Activated CD4-positive, alpha-beta T cell treated with anti-CD3 and anti-CD28 coated beads for 36 hours (primary cell): ENCODE data around the gene ARHGAP19. TPM values are rescaled to one million over a fixed set of nuclear protein-coding genes. Genes with fewer than 3 reads are reported as not detected.
A peak's percentile ranks its signal among the peaks of the same experiment; 100 is the strongest.

Source experiments
- ATAC-seq: fragments of 200-7000 bp; cut with Tn5 transposase; one replicate; pipeline ENCODE4 v1.10.0; 2021; ENCODE audit warnings: mild to moderate bottlenecking, moderate library complexity
- CTCF ChIA-PET: fragments of 350-600 bp; sonication (Branson Sonifier 250); formaldehyde crosslinking; loops from one replicate; lab custom pipeline; 2021; ENCODE audit warnings: antibody characterized with exemption; lab: Charles Lee
- POLR2A ChIA-PET: fragments of 350-600 bp; sonication (Branson Sonifier 250); formaldehyde crosslinking; loops from one replicate; lab custom pipeline; 2021; ENCODE audit warnings: antibody characterized with exemption, inconsistent platforms; lab: Charles Lee
- DNase-seq: peaks from one replicate; pipeline ENCODE4 v3.0.0-alpha.2; 2020
- H3K27ac Mint-ChIP-seq: one replicate; pipeline ENCODE4 v1.8.0; 2021; ENCODE audit warnings: mixed read lengths
- H3K27me3 Mint-ChIP-seq: one replicate; pipeline ENCODE4 v1.8.0; 2021; ENCODE audit warnings: mixed read lengths
- H3K36me3 Mint-ChIP-seq: one replicate; pipeline ENCODE4 v1.8.0; 2021; ENCODE audit warnings: low read depth, mixed read lengths
- H3K4me1 Mint-ChIP-seq: one replicate; pipeline ENCODE4 v1.8.0; 2021; ENCODE audit warnings: mixed read lengths
- H3K4me3 Mint-ChIP-seq: one replicate; pipeline ENCODE4 v1.8.0; 2021; ENCODE audit warnings: mild to moderate bottlenecking, moderate library complexity, mixed read lengths
- H3K9me3 Mint-ChIP-seq: one replicate; pipeline ENCODE4 v1.8.0; 2021; ENCODE audit warnings: low read depth, mixed read lengths
- intact Hi-C, 2 experiments: fragments of 100-400 bp; cut with DNase I in 1 of 2; cut with micrococcal nuclease in 1 of 2; formaldehyde crosslinking; loops; one replicate each; pipeline versions ENCODE4 v1.14.2 to v1.15.1; 2022 to 2024; cut with DNase I, micrococcal nuclease
- total RNA-seq, 2 experiments: library from RNA; stranded (reverse); gene quantifications; one replicate each; pipeline ENCODE4 v1.2.3, GENCODE V29; 2021

ARHGAP19 gene
- total RNA-seq: 10 to 100 TPM; 55.9 to 70.2 TPM

GRCh38 chr10:97292097-97292861 lies at the start of gene ARHGAP19:
Gene ARHGAP19 (minus strand): TSS chr10:97292637. CDS start chr10:97292627, 10 bp downstream.
- peak; percentile 97 for DNase-seq
- Mint-ChIP-seq H3K4me1 (peaks cover 20% of the 10 kb centered on the region), H3K36me3 (peaks cover 10% of the 10 kb centered on the region), H3K9me3 (no peaks in the 10 kb centered on the region), H3K4me3 (peak within 1 kb of the TSS; percentile 93), H3K27ac (peak within 1 kb of the TSS; percentile 87), H3K27me3 (peaks cover 2% of the 10 kb centered on the region)
- POLR2A ChIA-PET: interaction anchor here (0.6 to 1.0 kb wide), 2 partner anchors 28 to 109 kb away, joined by 4 to 5 read pairs; partner anchors contain the start of gene RRP12
- CTCF ChIA-PET: interaction anchor here (0.5 to 1.9 kb wide), 8 partner anchors 11 to 726 kb away, joined by 3 to 11 read pairs (median 3); partner anchors contain the start of gene RRP12
- peak; percentile 99 for ATAC-seq
- intact Hi-C loops: loop anchor here (1.0 to 10.0 kb wide), 13 partner anchors 27 to 1730 kb away; partner anchors contain the start of genes FRAT1 (in 2 of the 2), MMS19 (in 2 of the 2), UBTD1 (in 2 of the 2) and EXOSC1 (in 1 of the 2)

GRCh38 chr10:97341416-97341815 lies 49.0 kb upstream of the ARHGAP19 start:
- DNase-seq: no peak
- intact Hi-C loops: no loop called here
- Mint-ChIP-seq H3K36me3 (no peaks in the 10 kb centered on the region), H3K4me3 (no peak overlapping the region), H3K9me3 (no peaks in the 10 kb centered on the region), H3K4me1 (peaks cover 5% of the 10 kb centered on the region), H3K27me3 (no peaks in the 10 kb centered on the region), H3K27ac (no peak overlapping the region)
- CTCF ChIA-PET: interaction anchor here (1.0 to 1.2 kb wide), 3 partner anchors 9 to 63 kb away, joined by 3 to 6 read pairs (median 5); no protein-coding TSS in a partner anchor
- POLR2A ChIA-PET: no interaction called here
- no peak for ATAC-seq

GRCh38 chr10:97338041-97338440 lies 45.6 kb upstream of the ARHGAP19 start:
- H3K4me3 Mint-ChIP-seq: no peak overlapping the region
- ChIA-PET POLR2A (no interaction called here), CTCF (interaction anchor here (0.6 to 1.8 kb wide), 2 partner anchors 16 to 59 kb away, joined by 4 to 5 read pairs; no protein-coding TSS in a partner anchor)
- no peaks in the 10 kb centered on the region for H3K27me3 Mint-ChIP-seq
- no peak for ATAC-seq
- H3K36me3 Mint-ChIP-seq: peaks cover 6% of the 10 kb centered on the region
- no peak overlapping the region for H3K27ac Mint-ChIP-seq
- no peak for DNase-seq
- intact Hi-C loops: no loop called here
- H3K4me1 Mint-ChIP-seq: peaks cover 17% of the 10 kb centered on the region
- no peaks in the 10 kb centered on the region for H3K9me3 Mint-ChIP-seq

GRCh38 chr10:97336942-97337831 lies 44.8 kb upstream of the ARHGAP19 start:
- H3K27me3 Mint-ChIP-seq: no peaks in the 10 kb centered on the region
- no peaks in the 10 kb centered on the region for H3K9me3 Mint-ChIP-seq
- H3K4me3 Mint-ChIP-seq: no peak overlapping the region
- DNase-seq (no peak), ATAC-seq (no peak)
- CTCF ChIA-PET: interaction anchor here (0.6 to 1.8 kb wide), 2 partner anchors 15 to 59 kb away, joined by 4 to 5 read pairs; no protein-coding TSS in a partner anchor
- intact Hi-C loops: no loop called here
- POLR2A ChIA-PET: no interaction called here
- H3K4me1 Mint-ChIP-seq: peaks cover 24% of the 10 kb centered on the region
- H3K27ac Mint-ChIP-seq: no peak overlapping the region
- peaks cover 7% of the 10 kb centered on the region for H3K36me3 Mint-ChIP-seq

GRCh38 chr10:97336446-97336845 lies 44.0 kb upstream of the ARHGAP19 start:
- DNase-seq: no peak
- H3K27ac Mint-ChIP-seq: no peak overlapping the region
- POLR2A ChIA-PET: no interaction called here
- peaks cover 30% of the 10 kb centered on the region for H3K4me1 Mint-ChIP-seq
- H3K4me3 Mint-ChIP-seq: no peak overlapping the region
- H3K9me3 Mint-ChIP-seq: no peaks in the 10 kb centered on the region
- intact Hi-C loops: no loop called here
- CTCF ChIA-PET: no interaction called here
- H3K36me3 Mint-ChIP-seq: peaks cover 7% of the 10 kb centered on the region
- no peaks in the 10 kb centered on the region for H3K27me3 Mint-ChIP-seq
- no peak for ATAC-seq

- H3K27ac Mint-ChIP-seq: peak overlapping the region; percentile 29
These were observed 43.6 kb upstream of the ARHGAP19 start for GRCh38 chr10:97336006-97336405.

GRCh38 chr10:97335188-97335619 lies 42.8 kb upstream of the ARHGAP19 start:
- intact Hi-C loops: loop anchor here (1.0 to 2.0 kb wide), 7 partner anchors 43 to 748 kb away; partner anchors contain the start of genes ARHGAP19 (in 1 of the 2), EXOSC1 (in 1 of the 2), LCOR (in 1 of the 2) and MMS19 (in 1 of the 2)
- H3K9me3 Mint-ChIP-seq: no peaks in the 10 kb centered on the region
- POLR2A ChIA-PET: no interaction called here
- peak; percentile 32 for DNase-seq
- H3K27me3 Mint-ChIP-seq: no peaks in the 10 kb centered on the region
- CTCF ChIA-PET: no interaction called here
- peak overlapping the region; percentile 67 for H3K4me3 Mint-ChIP-seq
- peaks cover 36% of the 10 kb centered on the region for H3K4me1 Mint-ChIP-seq
- H3K36me3 Mint-ChIP-seq: peaks cover 7% of the 10 kb centered on the region
- no peak overlapping the region for H3K27ac Mint-ChIP-seq
- ATAC-seq: no peak

More at GRCh38 chr10:97336006-97336405, 43.6 kb upstream of the ARHGAP19 start:
- H3K9me3 Mint-ChIP-seq: no peaks in the 10 kb centered on the region
- POLR2A ChIA-PET: no interaction called here
- H3K27me3 Mint-ChIP-seq: no peaks in the 10 kb centered on the region
- CTCF ChIA-PET: no interaction called here
- DNase-seq (no peak), ATAC-seq (no peak)
- intact Hi-C loops: no loop called here
- H3K4me3 Mint-ChIP-seq: peak overlapping the region; percentile 40
- H3K36me3 Mint-ChIP-seq: peaks cover 7% of the 10 kb centered on the region
- H3K4me1 Mint-ChIP-seq: peaks cover 34% of the 10 kb centered on the region

- ChIA-PET CTCF (interaction anchor here (0.6 to 1.9 kb wide), 3 partner anchors 15 to 742 kb away, joined by 3 to 22 read pairs (median 3); partner anchors contain the start of gene FRAT1), POLR2A (interaction anchor here (1.1 to 3.9 kb wide), 2 partner anchors 15 to 67 kb away, joined by 4 to 27 read pairs; partner anchors contain the start of genes FRAT1 and RRP12)
- ATAC-seq: peak; percentile 85
These were observed 42.1 kb upstream of the ARHGAP19 start, which contains the start of gene FRAT2 for GRCh38 chr10:97334370-97335175. Gene FRAT2 (minus strand): TSS chr10:97334729. CDS start chr10:97334572, 157 bp downstream.

GRCh38 chr10:97333601-97334369 lies 41.3 kb upstream of the ARHGAP19 start:
- Mint-ChIP-seq H3K36me3 (peaks cover 15% of the 10 kb centered on the region), H3K27ac (peak overlapping the region; percentile 86), H3K27me3 (no peaks in the 10 kb centered on the region), H3K4me3 (peak overlapping the region; percentile 83), H3K4me1 (peaks cover 47% of the 10 kb centered on the region), H3K9me3 (no peaks in the 10 kb centered on the region)
- intact Hi-C loops: loop anchor here (1.0 to 5.0 kb wide), 10 partner anchors 13 to 747 kb away; partner anchors contain the start of genes RRP12 (in 2 of the 2), ARHGAP19 (in 1 of the 2), FRAT1 (in 1 of the 2) and LCOR (in 1 of the 2)
- ChIA-PET POLR2A (interaction anchor here (0.7 to 3.9 kb wide), 5 partner anchors 15 to 96 kb away, joined by 3 to 27 read pairs (median 4); partner anchors contain the start of genes FRAT1 and RRP12), CTCF (interaction anchor here (0.6 to 1.9 kb wide), 7 partner anchors 9 to 741 kb away, joined by 3 to 22 read pairs (median 4); partner anchors contain the start of gene FRAT1)
- peak; percentile 68 for DNase-seq
- ATAC-seq: peak; percentile 28

More at GRCh38 chr10:97334370-97335175, 42.1 kb upstream of the ARHGAP19 start, which contains the start of gene FRAT2:
- Mint-ChIP-seq H3K9me3 (no peaks in the 10 kb centered on the region), H3K4me1 (peaks cover 40% of the 10 kb centered on the region), H3K4me3 (peak within 1 kb of the TSS; percentile 83), H3K27ac (peak within 1 kb of the TSS; percentile 86), H3K36me3 (peaks cover 11% of the 10 kb centered on the region), H3K27me3 (no peaks in the 10 kb centered on the region)
- DNase-seq: peak; percentile 91
- intact Hi-C loops: loop anchor here (1.0 to 5.0 kb wide), 11 partner anchors 14 to 748 kb away; partner anchors contain the start of genes ARHGAP19 (in 2 of the 2), RRP12 (in 2 of the 2), EXOSC1 (in 1 of the 2) and FRAT1 (in 1 of the 2)
